Left ventricle myocardium inferior (tissue), 1 donor: ENCODE data around the gene OSBPL8. TPM values are rescaled to one million over a fixed set of nuclear protein-coding genes. Genes with fewer than 3 reads are reported as not detected.

ENCODE experiments used
- DNase-seq: peaks from one replicate; pipeline ENCODE4 v3.0.0-alpha.2; 2020
- H3K27ac ChIP-seq: fragments of 200-600 bp; replicated peaks from 2 replicates; pipeline ENCODE4 v1.8.0; 2021
- H3K27me3 ChIP-seq: fragments of 200-600 bp; 2 replicates; pipeline ENCODE4 v1.8.0; 2021; ENCODE audit warnings: low read depth
- H3K36me3 ChIP-seq: fragments of 200-600 bp; 2 replicates; pipeline ENCODE4 v1.8.0; 2021
- H3K4me1 ChIP-seq: fragments of 200-600 bp; 2 replicates; pipeline ENCODE4 v1.8.0; 2021
- H3K4me3 ChIP-seq: fragments of 200-600 bp; 2 replicates; pipeline ENCODE4 v1.8.0; 2021; ENCODE audit warnings: mild to moderate bottlenecking, moderate library complexity
- H3K9me3 ChIP-seq: fragments of 200-600 bp; replicated peaks from 2 replicates; pipeline ENCODE4 v1.8.0; 2021
- CTCF ChIP-seq: fragments of 200-600 bp; IDR thresholded peaks from 2 replicates; pipeline ENCODE4 v1.8.0; 2021; ENCODE audit warnings: antibody characterized with exemption, mild to moderate bottlenecking, borderline replicate concordance
- intact Hi-C: fragments of 100-400 bp; cut with micrococcal nuclease; formaldehyde crosslinking; loops from one replicate; pipeline ENCODE4 v1.11.0; 2022
- total RNA-seq: library from RNA; stranded (reverse); fragmentation: NEBNext Ultra II Directional; extraction: Animal tissue kit (Norgen Biotek cat#: 25700); gene quantifications from one replicate; pipeline ENCODE4 v1.2.1, GENCODE V29; 2021
- donor health status: DM: no; HTN: yes; CAD: no; lungs with severe emphysema.

OSBPL8 gene
- total RNA-seq, 1 donor from 2014 or later = 28.9 TPM

- peaks cover 59% of the 10 kb centered on the region for H3K4me1 ChIP-seq
- TF ChIP-seq CTCF = no peak
- peak overlapping the region; percentile 42 for H3K27ac ChIP-seq
- H3K36me3 ChIP-seq = no peaks in the 10 kb centered on the region
- no peaks in the 10 kb centered on the region for H3K27me3 ChIP-seq
- H3K4me3 ChIP-seq = no peak overlapping the region
- DNase-seq = no peak
- intact Hi-C loops = loop anchor here (10.0 kb wide), 1 partner anchor 261 kb away; the partner anchor contains the start of gene NAP1L1
- H3K9me3 ChIP-seq = no peaks in the 10 kb centered on the region
These were observed 214.0 kb downstream of the OSBPL8 start for GRCh38 chr12:76345569-76345968.

- no peak overlapping the region for H3K4me3 ChIP-seq
- TF ChIP-seq CTCF = no peak
- no peaks in the 10 kb centered on the region for H3K27me3 ChIP-seq
These were observed 218.0 kb downstream of the OSBPL8 start for GRCh38 chr12:76341436-76342030.

GRCh38 chr12:76340680-76341435 lies 218.7 kb downstream of the OSBPL8 start:
- H3K4me1 ChIP-seq = peaks cover 30% of the 10 kb centered on the region
- H3K9me3 ChIP-seq = no peaks in the 10 kb centered on the region
- no peak for DNase-seq
- no peak for TF ChIP-seq CTCF
- H3K36me3 ChIP-seq = no peaks in the 10 kb centered on the region
- no peaks in the 10 kb centered on the region for H3K27me3 ChIP-seq
- no peak overlapping the region for H3K4me3 ChIP-seq
- peak overlapping the region; percentile 64 for H3K27ac ChIP-seq
- intact Hi-C loops = loop anchor here (10.0 kb wide), 1 partner anchor 256 kb away; the partner anchor contains the start of gene NAP1L1

More at GRCh38 chr12:76341436-76342030, 218.0 kb downstream of the OSBPL8 start:
- intact Hi-C loops = loop anchor here (10.0 kb wide), 1 partner anchor 257 kb away; the partner anchor contains the start of gene NAP1L1
- DNase-seq = no peak
- Histone ChIP-seq H3K4me1 (peaks cover 37% of the 10 kb centered on the region), H3K9me3 (no peaks in the 10 kb centered on the region), H3K36me3 (no peaks in the 10 kb centered on the region), H3K27ac (peak overlapping the region; percentile 64)

- no peaks in the 10 kb centered on the region for H3K9me3 ChIP-seq
- no peak for DNase-seq
- peaks cover 11% of the 10 kb centered on the region for H3K4me1 ChIP-seq
- H3K27me3 ChIP-seq = no peaks in the 10 kb centered on the region
- intact Hi-C loops = no loop called here
- H3K27ac ChIP-seq = no peak overlapping the region
- no peaks in the 10 kb centered on the region for H3K36me3 ChIP-seq
- no peak for TF ChIP-seq CTCF
- H3K4me3 ChIP-seq = no peak overlapping the region
These were observed 222.0 kb downstream of the OSBPL8 start for GRCh38 chr12:76337583-76337982.

GRCh38 chr12:76332606-76333005 lies 227.0 kb downstream of the OSBPL8 start:
- intact Hi-C loops = no loop called here
- no peak for DNase-seq
- Histone ChIP-seq H3K9me3 (peaks cover 4% of the 10 kb centered on the region), H3K27me3 (no peaks in the 10 kb centered on the region), H3K36me3 (no peaks in the 10 kb centered on the region), H3K4me1 (no peaks in the 10 kb centered on the region), H3K27ac (no peak overlapping the region), H3K4me3 (no peak overlapping the region)
- no peak for TF ChIP-seq CTCF
